ENCODE results near the gene HOXB5. TPM values are rescaled to one million over a fixed set of nuclear protein-coding genes. Genes with fewer than 3 reads are reported as not detected.

Gene HOXB5
- total RNA-seq, 4 donors from 2014 or later: 0.15 to 0.55 TPM; not detected in 2

GRCh38 chr17:48621410-48622392 lies 28.1 kb upstream of the HOXB5 start:
- WGBS, 2 donors: 31 to 33% methylated on average over 40 to 41 of the region's 41 CpGs
- H3K4me3 ChIP-seq (ENCODE audit: low read depth, poor library complexity, severe bottlenecking): no peak overlapping the region
- intact Hi-C loops (cut with DNase I; ENCODE audit: low total_unique reads): no loop called here
- TF ChIP-seq POLR2A (IDR thresholded peaks at IDR 0.05) (no peak), CTCF (IDR thresholded peaks at IDR 0.05) (no peak)
- no peak for DNase-seq (ENCODE audit: low spot score in 2 of 2)

- intact Hi-C loops (cut with DNase I; ENCODE audit: low total_unique reads): no loop called here
- no peak overlapping the region for H3K4me3 ChIP-seq (ENCODE audit: low read depth, poor library complexity, severe bottlenecking)
- 77 to 79% methylated on average over 6 of the region's 6 CpGs for WGBS, 2 donors
- TF ChIP-seq POLR2A (IDR thresholded peaks at IDR 0.05): no peak
- TF ChIP-seq CTCF (IDR thresholded peaks at IDR 0.05): no peak
- DNase-seq (ENCODE audit: low spot score in 2 of 2): no peak
Observed at GRCh38 chr17:48620461-48621139, 27.0 kb upstream of the HOXB5 start.

GRCh38 chr17:48619826-48620449 lies 26.4 kb upstream of the HOXB5 start:
- H3K4me3 ChIP-seq (ENCODE audit: low read depth, poor library complexity, severe bottlenecking): no peak overlapping the region
- no peak for DNase-seq (ENCODE audit: low spot score in 2 of 2)
- intact Hi-C loops (cut with DNase I; ENCODE audit: low total_unique reads): no loop called here
- TF ChIP-seq CTCF (IDR thresholded peaks at IDR 0.05) (no peak), POLR2A (IDR thresholded peaks at IDR 0.05) (no peak)
- WGBS, 2 donors: 53 to 57% methylated on average over 32 of the region's 32 CpGs

GRCh38 chr17:48618256-48618896 lies 24.8 kb upstream of the HOXB5 start:
- WGBS, 2 donors: 4 to 8% methylated on average over 25 of the region's 25 CpGs
- no peak overlapping the region for H3K4me3 ChIP-seq (ENCODE audit: low read depth, poor library complexity, severe bottlenecking)

More at GRCh38 chr17:48618256-48618896, 24.8 kb upstream of the HOXB5 start:
- TF ChIP-seq POLR2A (IDR thresholded peaks at IDR 0.05) (no peak), CTCF (IDR thresholded peaks at IDR 0.05) (peak in 1 of 3 donors; percentile 95)
- peak; percentile 83 to 98 for DNase-seq (ENCODE audit: low spot score in 2 of 2)
- intact Hi-C loops (cut with DNase I; ENCODE audit: low total_unique reads): no loop called here
